Choroid plexus epithelial cell (primary cell): ENCODE results near the gene NEMF.
A peak's percentile ranks its signal among the peaks of the same experiment; 100 is the strongest.
"Not testable (repeated sequence)": the region's sequence is repeated elsewhere in the genome, so short reads cannot be mapped to it uniquely, and the experiment has no call there.

Experiments
- DNase-seq: peaks from one replicate; pipeline ENCODE4 v3.0.0-alpha.2; 2010; ENCODE audit warnings: low read depth
- H3K4me3 ChIP-seq: 2 replicates; pipeline ENCODE4 v1.5.1; 2011; ENCODE audit warnings: low read depth, mild to moderate bottlenecking, control low read depth, low read length, moderate library complexity
- CTCF ChIP-seq: conservative IDR thresholded peaks from 2 replicates; pipeline ENCODE4 v1.5.1; 2011; ENCODE audit warnings: low read depth, mild to moderate bottlenecking, control low read depth, inconsistent platforms, low read length, moderate library complexity

Gene NEMF

DNA sequence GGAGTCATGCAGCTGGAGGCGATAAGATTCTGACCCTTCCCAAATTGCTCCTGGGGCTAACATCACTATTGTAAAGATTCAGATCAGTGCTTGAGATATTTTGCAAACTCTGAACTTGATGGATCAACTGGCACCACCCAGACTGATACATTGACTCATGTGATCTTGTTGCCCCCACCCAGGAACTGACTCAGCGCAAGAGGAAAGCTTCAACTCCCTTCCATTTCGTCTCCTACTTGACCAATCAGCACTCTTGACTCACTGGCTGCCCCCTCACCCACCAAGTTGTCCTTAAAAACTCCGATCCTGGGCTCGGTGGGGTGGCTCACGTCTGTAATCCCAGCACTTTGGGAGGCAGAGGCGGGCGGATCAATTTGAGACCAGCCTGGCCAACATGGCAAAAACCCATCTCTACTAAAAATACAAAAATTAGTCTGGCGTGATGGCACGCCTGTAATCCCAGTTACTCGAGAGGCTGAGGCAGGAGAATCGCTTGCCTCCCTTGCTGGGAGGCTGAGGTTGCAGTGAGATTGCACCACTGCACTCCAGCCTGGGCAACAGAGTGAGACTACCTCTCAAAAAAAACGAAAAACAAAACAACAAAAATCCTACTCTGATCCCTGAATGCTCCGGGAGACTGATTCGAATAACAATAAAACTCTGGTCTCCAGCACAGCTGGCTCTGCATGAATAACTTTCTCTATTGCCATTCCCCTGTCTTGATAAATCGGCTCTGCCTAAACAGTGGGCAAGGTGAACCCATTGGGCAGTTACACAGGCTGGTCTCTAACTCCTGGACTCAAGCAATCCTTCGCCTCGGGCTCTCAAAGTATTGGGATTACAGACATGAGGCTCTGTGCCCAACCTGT, 30.5 kb upstream of the NEMF start:
- DNase-seq = peak; percentile 34
- no peak for TF ChIP-seq CTCF
- no peak overlapping the region for H3K4me3 ChIP-seq

GRCh38 chr14:49881350-49882001, 28.9 kb upstream of the NEMF start:
- H3K4me3 ChIP-seq = no peak overlapping the region
- no peak for TF ChIP-seq CTCF
- peak; percentile 33 for DNase-seq

- H3K4me3 ChIP-seq = no peak overlapping the region
- DNase-seq = peak; percentile 70
- TF ChIP-seq CTCF = no peak
Measured at GRCh38 chr14:49880267-49881064, 27.9 kb upstream of the NEMF start.

DNA sequence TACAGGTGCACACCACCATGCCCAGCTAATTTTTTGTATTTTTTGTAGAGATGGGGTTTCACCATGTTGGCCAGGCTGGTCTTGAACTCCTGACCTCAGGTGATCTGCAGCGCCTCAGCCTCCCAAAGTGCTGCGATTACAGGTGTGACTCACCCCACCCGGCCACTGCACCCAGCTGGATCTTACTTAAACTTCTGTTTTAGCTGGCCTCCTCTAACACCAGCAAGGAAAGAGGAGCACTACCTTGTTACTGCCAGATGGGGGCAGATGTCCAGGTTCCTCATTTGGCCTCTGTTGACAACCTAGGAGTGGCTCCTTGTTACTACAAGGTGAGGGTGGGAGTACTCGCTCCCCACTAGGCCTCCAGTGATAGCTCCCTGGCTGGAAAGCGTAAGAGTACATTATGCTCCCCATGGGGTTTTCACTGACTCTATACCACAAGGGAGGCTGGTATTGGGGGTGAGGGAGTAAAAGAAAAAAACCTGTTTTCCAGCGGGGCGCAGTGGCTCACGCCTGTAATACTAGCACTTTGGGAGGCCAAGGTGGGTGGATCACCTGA, 27.1 kb upstream of the NEMF start:
- TF ChIP-seq CTCF = peak; percentile 79
- no peak overlapping the region for H3K4me3 ChIP-seq
- DNase-seq = peak; percentile 73

- no peak for DNase-seq
- no peak for TF ChIP-seq CTCF
Measured at GRCh38 chr14:49876563-49877127, 24.1 kb upstream of the NEMF start.

GRCh38 chr14:49875640-49876198, 23.1 kb upstream of the NEMF start:
- no peak for DNase-seq
- TF ChIP-seq CTCF = no peak

More at GRCh38 chr14:49876563-49877127, 24.1 kb upstream of the NEMF start:
- H3K4me3 ChIP-seq = no peak overlapping the region

GRCh38 chr14:49873548-49873947, 21.0 kb upstream of the NEMF start:
- not testable (repeated sequence) for DNase-seq

More at GRCh38 chr14:49875640-49876198, 23.1 kb upstream of the NEMF start:
- no peak overlapping the region for H3K4me3 ChIP-seq

More at GRCh38 chr14:49873548-49873947, 21.0 kb upstream of the NEMF start:
- not testable (repeated sequence) for H3K4me3 ChIP-seq
